Measurements from ENCODE around the gene ZNF862.

- no peak for TF ChIP-seq ZNF891 (CRISPR knock-in tag; IDR thresholded peaks at IDR 0.05)
- no peak for TF ChIP-seq ZSCAN20 (CRISPR knock-in tag; IDR thresholded peaks at IDR 0.05; ENCODE audit: borderline replicate concordance)
- TF ChIP-seq CTCF (CRISPR knock-in tag; IDR thresholded peaks at IDR 0.05) = no peak
- TF ChIP-seq REST (IDR thresholded peaks at IDR 0.05; ENCODE audit: borderline replicate concordance in 1 of 2, low read depth in 1 of 2, low read length in 2 of 2) = no peak
- no peak for TF ChIP-seq ATAD3A (CRISPR knock-in tag; IDR thresholded peaks at IDR 0.05)
- TF ChIP-seq GTF3A (CRISPR knock-in tag; conservative IDR thresholded peaks at IDR 0.05) = no peak
- TF ChIP-seq THAP8 (CRISPR knock-in tag; IDR thresholded peaks at IDR 0.05; ENCODE audit: borderline replicate concordance) = no peak
- TF ChIP-seq KDM1A (CRISPR knock-in tag; IDR thresholded peaks at IDR 0.05) = no peak
These were observed 3.6 kb upstream of the ZNF862 start for GRCh38 chr7:149834601-149835000.
